Gastrocnemius medialis (tissue), 4 donors: ENCODE measurements around the gene FMO4. TPM values are rescaled to one million over a fixed set of nuclear protein-coding genes. Genes with fewer than 3 reads are reported as not detected.

ENCODE experiments used
- ATAC-seq, 2 donors: fragments of 150-250 bp; one replicate each; pipeline ENCODE4 v1.9.1; 2016
- DNase-seq, 2 donors: peaks; one replicate each; pipeline ENCODE4 v3.0.0-alpha.2; 2019
- H3K27ac ChIP-seq, 4 donors: fragments of 200-600 bp; sonication (generic); 1 replicate in 1 of 4; 2 replicates in 3 of 4; pipeline ENCODE4 v1.5.1; 2016 to 2018; ENCODE audit warnings: mild to moderate bottlenecking in 2 of 4, moderate library complexity in 1 of 4
- H3K27me3 ChIP-seq, 3 donors: fragments of 200-600 bp; sonication (generic) in 2 of 3; 1 replicate in 1 of 3; 2 replicates in 2 of 3; pipeline versions ENCODE4 v1.5.1 to v1.6.0; 2016 to 2019; ENCODE audit warnings: mild to moderate bottlenecking in 1 of 3, moderate library complexity in 1 of 3
- H3K36me3 ChIP-seq, 2 donors: fragments of 200-600 bp; sonication (generic) in 1 of 2; one replicate each; pipeline ENCODE4 v1.5.1; 2017 to 2018
- H3K4me1 ChIP-seq, 2 donors: fragments of 200-600 bp; sonication (generic) in 1 of 2; one replicate each; pipeline ENCODE4 v1.5.1; 2016 to 2017; ENCODE audit warnings: mild to moderate bottlenecking in 2 of 2
- H3K4me3 ChIP-seq, 4 donors: fragments of 200-600 bp; sonication (generic) in 3 of 4; 1 replicate in 1 of 4; 2 replicates in 3 of 4; pipeline ENCODE4 v1.5.1; 2016 to 2019; ENCODE audit warnings: mild to moderate bottlenecking in 2 of 4
- H3K9me3 ChIP-seq, 3 donors: fragments of 200-600 bp; sonication (generic) in 2 of 3; 1 replicate in 1 of 3; 2 replicates in 2 of 3; pipeline ENCODE4 v1.5.1; 2016 to 2019
- CTCF ChIP-seq, 5 experiments: fragments of 450-650 bp in 3 of 5; fragments of 200-600 bp in 2 of 5; sonication (generic) in 2 of 5; IDR thresholded peaks in 4 of 5; conservative IDR thresholded peaks in 1 of 5; 1 replicate in 4 of 5; 2 replicates in 1 of 5; pipeline ENCODE4 v1.5.1; 2016 to 2019; ENCODE audit warnings: antibody characterized with exemption in 5 of 5, mild to moderate bottlenecking in 3 of 5, moderate library complexity in 3 of 5
- POLR2A ChIP-seq, 2 donors: fragments of 450-650 bp; IDR thresholded peaks; one replicate each; pipeline ENCODE4 v1.6.1; 2017; ENCODE audit warnings: antibody characterized with exemption in 2 of 2, mild to moderate bottlenecking in 2 of 2, moderate library complexity in 2 of 2
- in situ Hi-C, 4 donors: fragments of 200-750 bp; cut with MboI; loops; one replicate each; pipeline versions ENCODE4 v1.15.0 to v1.8.0; 2017; ENCODE audit warnings: low sequenced_read_pairs in 4 of 4
- intact Hi-C: fragments of 100-400 bp; cut with DNase I; formaldehyde crosslinking; loops from one replicate; pipeline ENCODE4 v1.15.1; 2023; ENCODE audit warnings: low total_unique reads
- total RNA-seq, 4 donors: library from RNA; depleted of rRNA; stranded (reverse); fragments of >200 nt; gene quantifications; one replicate each; pipeline versions ENCODE4 v1.1.0 to v1.2.3, GENCODE V29; 2016

The FMO4 gene
- total RNA-seq, 4 donors from 2014 or later, result 0.36 to 2.9 (median 0.94) TPM

- H3K4me1 ChIP-seq, result no peaks in the 10 kb centered on the region
- DNase-seq, result no peak
- ATAC-seq, result no peak
- H3K4me3 ChIP-seq, result no peak overlapping the region
- no peaks in the 10 kb centered on the region for H3K36me3 ChIP-seq
- H3K9me3 ChIP-seq, result peaks cover 0 to 10% (median 5%) of the 10 kb centered on the region in 3 donors
- H3K27ac ChIP-seq, result no peak overlapping the region
- H3K27me3 ChIP-seq, result no peaks in the 10 kb centered on the region
- in situ Hi-C loops (no loop called here), intact Hi-C loops (no loop called here)
- TF ChIP-seq POLR2A (IDR thresholded peaks at IDR 0.05), result no peak
- no peak for TF ChIP-seq CTCF (IDR thresholded peaks at IDR 0.05 in 4 of 5, conservative IDR thresholded peaks at IDR 0.05 in 1 of 5)
Observed at GRCh38 chr1:171296897-171297296, 17.1 kb upstream of the FMO4 start.

- Histone ChIP-seq H3K27me3 (no peaks in the 10 kb centered on the region), H3K27ac (no peak overlapping the region), H3K9me3 (peaks cover 0 to 10% (median 5%) of the 10 kb centered on the region in 3 donors), H3K4me1 (no peaks in the 10 kb centered on the region), H3K36me3 (no peaks in the 10 kb centered on the region), H3K4me3 (no peak overlapping the region)
- ATAC-seq (no peak), DNase-seq (no peak)
- intact Hi-C loops, result no loop called here
- in situ Hi-C loops, result no loop called here
- TF ChIP-seq CTCF (IDR thresholded peaks at IDR 0.05 in 4 of 5, conservative IDR thresholded peaks at IDR 0.05 in 1 of 5) (no peak), POLR2A (IDR thresholded peaks at IDR 0.05) (no peak)
Observed at GRCh38 chr1:171298696-171299095, 15.3 kb upstream of the FMO4 start.

- no peak overlapping the region for H3K27ac ChIP-seq
- ATAC-seq (no peak), DNase-seq (no peak)
- in situ Hi-C loops (no loop called here), intact Hi-C loops (no loop called here)
- peaks cover 0 to 10% (median 5%) of the 10 kb centered on the region in 3 donors for H3K9me3 ChIP-seq
- no peaks in the 10 kb centered on the region for H3K27me3 ChIP-seq
- H3K4me3 ChIP-seq, result no peak overlapping the region
- no peaks in the 10 kb centered on the region for H3K36me3 ChIP-seq
- no peaks in the 10 kb centered on the region for H3K4me1 ChIP-seq
- TF ChIP-seq CTCF (IDR thresholded peaks at IDR 0.05 in 4 of 5, conservative IDR thresholded peaks at IDR 0.05 in 1 of 5), result no peak
- TF ChIP-seq POLR2A (IDR thresholded peaks at IDR 0.05), result no peak
Observed at GRCh38 chr1:171299342-171299741, 14.6 kb upstream of the FMO4 start.

- DNase-seq (no peak), ATAC-seq (no peak)
- no peaks in the 10 kb centered on the region for H3K27me3 ChIP-seq
- H3K9me3 ChIP-seq, result peaks cover 0 to 10% (median 5%) of the 10 kb centered on the region in 3 donors
- H3K4me1 ChIP-seq, result no peaks in the 10 kb centered on the region
- in situ Hi-C loops (loop anchor here in 3 of 4 donors (25.0 kb wide), 1 partner anchor 338 kb away; no protein-coding TSS in a partner anchor), intact Hi-C loops (loop anchor here (5.0 kb wide), 1 partner anchor 68 kb away; no protein-coding TSS in a partner anchor)
- no peaks in the 10 kb centered on the region for H3K36me3 ChIP-seq
- no peak overlapping the region for H3K27ac ChIP-seq
- TF ChIP-seq POLR2A (IDR thresholded peaks at IDR 0.05) (no peak), CTCF (IDR thresholded peaks at IDR 0.05 in 4 of 5, conservative IDR thresholded peaks at IDR 0.05 in 1 of 5) (no peak)
- H3K4me3 ChIP-seq, result no peak overlapping the region
Observed at GRCh38 chr1:171300401-171300800, 13.6 kb upstream of the FMO4 start.

- H3K27ac ChIP-seq, result no peak overlapping the region
- no peaks in the 10 kb centered on the region for H3K9me3 ChIP-seq
- no peaks in the 10 kb centered on the region for H3K36me3 ChIP-seq
- H3K4me1 ChIP-seq, result peaks cover 0 to 12% of the 10 kb centered on the region in 2 donors
- no peak for TF ChIP-seq CTCF (IDR thresholded peaks at IDR 0.05 in 4 of 5, conservative IDR thresholded peaks at IDR 0.05 in 1 of 5)
- TF ChIP-seq POLR2A (IDR thresholded peaks at IDR 0.05), result no peak
- no peak overlapping the region for H3K4me3 ChIP-seq
- ATAC-seq (no peak), DNase-seq (no peak)
- no peaks in the 10 kb centered on the region for H3K27me3 ChIP-seq
- in situ Hi-C loops, result loop anchor here in 3 of 4 donors (10.0 to 25.0 kb wide), 2 partner anchors 66 to 348 kb away; partner anchors contain the start of gene FMO1 (in 1 of the 3)
- intact Hi-C loops, result loop anchor here (10.0 kb wide), 2 partner anchors 434 to 1416 kb away; partner anchors contain the start of genes SCYL3 and VAMP4
Observed at GRCh38 chr1:171310661-171311087, 3.3 kb upstream of the FMO4 start.
